SK-N-SH (cell line): Measurements from ENCODE around the gene PIGM. TPM values are rescaled to one million over a fixed set of nuclear protein-coding genes. Genes with fewer than 3 reads are reported as not detected.

ENCODE experiments used
- CTCF ChIA-PET: fragments of 300-600, 350-600 bp; formaldehyde crosslinking; extraction: SDS; loops from one replicate; lab custom pipeline; 2021; lab: Yijun Ruan, JAX
- POLR2A ChIA-PET: fragments of 350-600 bp; sonication (Branson Sonifier 250); formaldehyde crosslinking; extraction: SDS; loops from one replicate; lab custom pipeline; 2020; ENCODE audit warnings: antibody characterized with exemption, inconsistent platforms; lab: Yijun Ruan, JAX
- DNase-seq: peaks from one replicate; pipeline ENCODE4 v3.0.0; 2012
- H2AFZ ChIP-seq: fragments of 200-600 bp; sonication (generic); 2 replicates; pipeline ENCODE4 v1.8.1; 2016; ENCODE audit warnings: antibody characterized with exemption, mild to moderate bottlenecking, low read depth
- H3F3A ChIP-seq: fragments of 200-600 bp; sonication (generic); replicated peaks from 2 replicates; pipeline ENCODE3; 2016; ENCODE audit warnings: antibody characterized with exemption, mild to moderate bottlenecking; ENCODE audit not compliant: insufficient read depth
- H3K27ac ChIP-seq, 2 experiments: fragments of 200-500 bp in 1 of 2; fragments of 200-600 bp in 1 of 2; sonication (Bioruptor generic) in 1 of 2; sonication (generic), shearing (Covaris generic) in 1 of 2; 2 replicates each; pipeline versions ENCODE4 v1.5.1 to v1.6.1; 2014 to 2016; ENCODE audit warnings: low read depth in 2 of 2, inconsistent platforms in 1 of 2, low read length in 1 of 2, mild to moderate bottlenecking in 1 of 2, mixed read lengths in 1 of 2
- H3K27me3 ChIP-seq: fragments of 200-600 bp; sonication (generic), shearing (Covaris generic); 2 replicates; pipeline ENCODE4 v1.6.1; 2016; ENCODE audit warnings: mixed run types; ENCODE audit not compliant: insufficient read depth
- H3K36me3 ChIP-seq, 2 experiments: fragments of 200-500 bp in 1 of 2; fragments of 200-600 bp in 1 of 2; sonication (Bioruptor generic) in 1 of 2; sonication (generic) in 1 of 2; replicated peaks in 1 of 2; 2 replicates each; pipeline versions ENCODE3 to v1.5.1; 2014 to 2016; ENCODE audit warnings: low read length in 1 of 2, mild to moderate bottlenecking in 1 of 2; ENCODE audit not compliant: insufficient read depth in 2 of 2, control insufficient read depth in 1 of 2
- H3K4me1 ChIP-seq, 2 experiments: fragments of 200-500 bp in 1 of 2; fragments of 200-600 bp in 1 of 2; sonication (Bioruptor generic) in 1 of 2; sonication (generic), shearing (Covaris generic) in 1 of 2; 2 replicates each; pipeline versions ENCODE4 v1.5.1 to v1.6.1; 2014 to 2016; ENCODE audit warnings: low read depth in 1 of 2, low read length in 1 of 2, mixed run types in 1 of 2; ENCODE audit not compliant: insufficient read depth in 2 of 2, control insufficient read depth in 1 of 2
- H3K4me2 ChIP-seq: fragments of 200-600 bp; sonication (generic), shearing (Covaris generic); 2 replicates; pipeline ENCODE4 v1.6.1; 2017; ENCODE audit warnings: mixed run types
- H3K4me3 ChIP-seq, 2 experiments: fragments of 200-500 bp in 1 of 2; fragments of 200-600 bp in 1 of 2; sonication (Bioruptor generic) in 1 of 2; sonication (generic), shearing (Covaris generic) in 1 of 2; 2 replicates each; pipeline versions ENCODE4 v1.5.1 to v1.8.1; 2014 to 2016; ENCODE audit warnings: low read depth in 2 of 2, inconsistent platforms in 1 of 2, low read length in 1 of 2, mild to moderate bottlenecking in 1 of 2, mixed read lengths in 1 of 2, moderate library complexity in 1 of 2
- H3K79me2 ChIP-seq: fragments of 200-600 bp; sonication (generic); 2 replicates; pipeline ENCODE4 v1.8.1; 2017; ENCODE audit warnings: mild to moderate bottlenecking; ENCODE audit not compliant: insufficient read depth
- H3K9ac ChIP-seq: fragments of 200-600 bp; sonication (generic); 2 replicates; pipeline ENCODE4 v1.6.1; 2017; ENCODE audit warnings: mixed run types
- H3K9me2 ChIP-seq: fragments of 200-600 bp; sonication (generic); 2 replicates; pipeline ENCODE4 v1.6.1; 2017; ENCODE audit warnings: mixed run types
- H3K9me3 ChIP-seq: fragments of 200-600 bp; sonication (generic); 2 replicates; pipeline ENCODE4 v1.6.1; 2017; ENCODE audit warnings: mixed run types, mild to moderate bottlenecking, moderate library complexity
- H4K20me1 ChIP-seq: fragments of 200-600 bp; sonication (generic); 2 replicates; pipeline ENCODE4 v1.6.1; 2017; ENCODE audit warnings: mild to moderate bottlenecking, mixed run types; ENCODE audit not compliant: insufficient read depth
- EP300 ChIP-seq, 2 experiments: IDR thresholded peaks; 2 replicates each; pipeline versions ENCODE4 v1.4.0 to v1.6.1; 2012; ENCODE audit warnings: borderline replicate concordance in 1 of 2, low read depth in 1 of 2, low read length in 1 of 2
- EZH2phosphoT487 ChIP-seq: fragments of 200-600 bp; sonication (generic); IDR thresholded peaks from 2 replicates; pipeline ENCODE4 v1.6.1; 2017; ENCODE audit warnings: low read depth, mixed run types, mild to moderate bottlenecking, antibody characterized with exemption, moderate library complexity, borderline replicate concordance
- FOSL2 ChIP-seq: IDR thresholded peaks from 2 replicates; pipeline ENCODE4 v1.4.0; 2012; ENCODE audit warnings: low read depth, mild to moderate bottlenecking, moderate library complexity, borderline replicate concordance
- FOXJ3 ChIP-seq: sonication (generic); formaldehyde crosslinking; IDR thresholded peaks from 2 replicates; pipeline ENCODE4 v1.5.1; 2020; ENCODE audit warnings: mild to moderate bottlenecking, missing genetic modification reagents
- GABPA ChIP-seq: IDR thresholded peaks from 2 replicates; pipeline ENCODE4 v1.4.0; 2012; ENCODE audit warnings: low read depth, mild to moderate bottlenecking
- MAX ChIP-seq: IDR thresholded peaks from 2 replicates; pipeline ENCODE4 v1.4.0; 2012; ENCODE audit warnings: low read depth
- MEF2A ChIP-seq: IDR thresholded peaks from 2 replicates; pipeline ENCODE4 v1.4.0; 2012; ENCODE audit warnings: low read depth, borderline replicate concordance
- NFIC ChIP-seq: IDR thresholded peaks from 2 replicates; pipeline ENCODE4 v1.4.0; 2012; ENCODE audit warnings: borderline replicate concordance
- NRF1 ChIP-seq: IDR thresholded peaks from 2 replicates; pipeline ENCODE4 v1.6.1; 2012; ENCODE audit warnings: low read depth, mild to moderate bottlenecking, low read length
- RCOR1 ChIP-seq: fragments of 150-350 bp; IDR thresholded peaks from 2 replicates; pipeline ENCODE4 v1.6.1; 2017; ENCODE audit warnings: antibody characterized with exemption, low read length
- SMC3 ChIP-seq: IDR thresholded peaks from 2 replicates; pipeline ENCODE4 v1.6.1; 2012; ENCODE audit warnings: low read depth, low read length, improper control_type of control experiment
- TCF12 ChIP-seq: IDR thresholded peaks from 2 replicates; pipeline ENCODE4 v1.4.0; 2012
- TEAD4 ChIP-seq: IDR thresholded peaks from 2 replicates; pipeline ENCODE4 v1.4.0; 2012; ENCODE audit warnings: mild to moderate bottlenecking, borderline replicate concordance; ENCODE audit not compliant: insufficient read depth
- USF1 ChIP-seq: IDR thresholded peaks from 2 replicates; pipeline ENCODE4 v1.4.0; 2012; ENCODE audit warnings: low read depth, borderline replicate concordance
- ZBTB33 ChIP-seq: IDR thresholded peaks from 2 replicates; pipeline ENCODE4 v1.4.0; 2012; ENCODE audit warnings: low read depth, borderline replicate concordance
- WGBS: methylation state at CpG from one replicate; pipeline ENCODE4 v1.1.6; 2017; ENCODE audit warnings: low lambda C conversion rate; 5-methylcytosine and 5-hydroxymethylcytosine counted together
- polyA plus RNA-seq, 3 experiments: library from polyadenylated mRNA; depleted of rRNA; stranded (reverse); fragments of >200 nt; gene quantifications; 2 replicates each; pipeline ENCODE4 v1.2.3, GENCODE V29; 2012
- TF ChIP-seq, protein P1 (sequence below): fragments of 150-350 bp; IDR thresholded peaks from 2 replicates; pipeline ENCODE4 v1.6.1; 2016; ENCODE audit warnings: mild to moderate bottlenecking, low read depth, low read length

PIGM gene
- polyA plus RNA-seq, 1 of the 3 experiments (the other 2 are of a cell fraction), result 4.0 TPM

- CTCF ChIA-PET, result interaction anchor here (0.9 to 6.3 kb wide), 3 partner anchors 13 to 298 kb away, joined by 3 to 65 read pairs (median 3); no protein-coding TSS in a partner anchor
- no peak overlapping the region for H3K4me3 ChIP-seq
- TF ChIP-seq NRF1, result no peak
- no peak for TF ChIP-seq EZH2phosphoT487
- no peak for TF ChIP-seq USF1
- no peak for TF ChIP-seq SMC3
- TF ChIP-seq ZBTB33, result no peak
- no peak for TF ChIP-seq FOXJ3
- no peak for TF ChIP-seq MEF2A
- TF ChIP-seq EP300 (IDR thresholded peaks at IDR 0.05; ENCODE audit: borderline replicate concordance in 1 of 2, low read depth in 1 of 2, low read length in 1 of 2), result no peak
- TF ChIP-seq TEAD4, result no peak
- TF ChIP-seq RCOR1, result no peak
- TF ChIP-seq FOSL2, result no peak
- no peak for TF ChIP-seq NFIC
- no peak for TF ChIP-seq TCF12
- TF ChIP-seq MAX, result no peak
- TF ChIP-seq GABPA, result no peak
- TF ChIP-seq, protein P1, sequence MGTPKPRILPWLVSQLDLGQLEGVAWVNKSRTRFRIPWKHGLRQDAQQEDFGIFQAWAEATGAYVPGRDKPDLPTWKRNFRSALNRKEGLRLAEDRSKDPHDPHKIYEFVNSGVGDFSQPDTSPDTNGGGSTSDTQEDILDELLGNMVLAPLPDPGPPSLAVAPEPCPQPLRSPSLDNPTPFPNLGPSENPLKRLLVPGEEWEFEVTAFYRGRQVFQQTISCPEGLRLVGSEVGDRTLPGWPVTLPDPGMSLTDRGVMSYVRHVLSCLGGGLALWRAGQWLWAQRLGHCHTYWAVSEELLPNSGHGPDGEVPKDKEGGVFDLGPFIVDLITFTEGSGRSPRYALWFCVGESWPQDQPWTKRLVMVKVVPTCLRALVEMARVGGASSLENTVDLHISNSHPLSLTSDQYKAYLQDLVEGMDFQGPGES, result no peak
- no peaks in the 10 kb centered on the region for H3K79me2 ChIP-seq
- H3K4me2 ChIP-seq, result no peak overlapping the region
- no peaks in the 10 kb centered on the region for H3K27me3 ChIP-seq
- H3K9me3 ChIP-seq, result no peaks in the 10 kb centered on the region
- no peaks in the 10 kb centered on the region for H3K4me1 ChIP-seq
- H3K9me2 ChIP-seq, result no peaks in the 10 kb centered on the region
- no peaks in the 10 kb centered on the region for H4K20me1 ChIP-seq
- no peaks in the 10 kb centered on the region for H3K36me3 ChIP-seq
- H3K27ac ChIP-seq, result no peak overlapping the region
- WGBS, result 78% methylated on average over 2 of the region's 2 CpGs
- no peak for DNase-seq
- POLR2A ChIA-PET, result no interaction called here
- H3K9ac ChIP-seq, result no peak overlapping the region
- peaks cover 18% of the 10 kb centered on the region for H3F3A ChIP-seq
- no peak overlapping the region for H2AFZ ChIP-seq
Observed at GRCh38 chr1:159993911-159994310, 37.9 kb downstream of the PIGM start.
